HG03460 (cell line): Measurements from ENCODE around the gene CYP27C1.

Experiments
- ATAC-seq: cut with Tn5 transposase; IDR thresholded peaks from one replicate; pipeline ENCODE4 v1.9.1; 2021; ENCODE audit not compliant: unreplicated experiment

CYP27C1 gene

DNA sequence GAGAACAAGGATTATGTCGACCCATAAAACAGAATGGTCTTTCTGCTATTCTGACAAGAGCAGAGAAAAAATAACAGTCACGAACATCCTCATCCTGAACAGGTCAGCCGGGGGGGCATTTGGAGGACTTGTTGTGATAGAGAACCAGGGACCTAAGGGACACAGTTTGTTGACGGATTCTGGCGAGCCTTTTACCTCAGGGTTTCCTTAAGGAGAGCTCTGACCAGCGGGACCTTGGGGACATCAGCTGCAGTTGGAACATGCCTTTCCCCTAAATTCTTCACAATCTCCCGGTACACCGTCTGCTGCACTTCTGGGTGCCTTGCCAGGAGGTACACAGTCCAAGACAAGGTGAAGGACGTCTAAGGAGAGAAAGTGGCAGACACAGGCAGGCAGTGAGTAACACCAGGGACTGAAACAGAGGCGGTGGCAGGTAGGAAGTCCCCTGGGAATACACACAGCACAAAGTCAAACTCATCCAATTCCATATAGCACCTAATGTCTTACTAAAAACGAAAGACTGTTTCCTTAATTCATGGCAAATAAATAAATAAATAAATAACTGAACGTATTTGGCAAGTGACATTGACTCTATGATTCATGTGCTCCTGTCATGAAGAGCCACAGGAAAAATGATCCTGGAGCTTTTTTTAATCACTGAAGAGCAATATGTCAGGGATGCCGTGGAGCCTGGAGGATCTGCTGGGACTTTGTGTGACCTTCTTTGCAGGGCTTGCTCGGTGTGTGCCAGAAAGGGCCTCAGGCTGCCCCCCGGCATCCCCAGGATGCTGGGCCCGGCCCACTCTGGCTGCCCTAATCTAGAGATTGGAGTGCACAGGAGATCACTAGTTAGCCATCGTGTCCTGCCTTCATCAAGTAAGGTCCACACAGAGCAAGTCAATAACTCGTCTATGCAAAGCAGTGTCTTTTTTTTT is 24.7 kb downstream of the CYP27C1 start:
- ATAC-seq, result no peak

DNA sequence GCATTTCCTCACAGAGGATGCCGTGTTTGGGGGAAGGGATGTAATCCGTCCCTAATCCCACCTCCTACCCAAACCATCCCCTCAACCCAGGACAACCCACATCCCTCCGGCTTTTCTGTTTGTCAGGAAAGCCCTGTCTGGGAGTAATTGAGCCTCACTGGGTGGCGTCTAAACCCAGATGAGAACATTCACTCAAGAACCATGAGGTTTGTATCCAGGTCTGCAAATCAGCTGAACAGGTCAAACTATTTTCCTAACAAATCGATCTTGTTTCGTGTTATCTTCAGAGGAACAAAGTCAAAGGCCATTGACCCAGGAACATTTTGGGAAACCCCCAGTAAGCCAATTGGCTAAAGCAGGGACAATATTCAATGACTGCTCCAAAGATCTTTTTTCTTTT is 25.7 kb downstream of the CYP27C1 start:
- no peak for ATAC-seq

DNA sequence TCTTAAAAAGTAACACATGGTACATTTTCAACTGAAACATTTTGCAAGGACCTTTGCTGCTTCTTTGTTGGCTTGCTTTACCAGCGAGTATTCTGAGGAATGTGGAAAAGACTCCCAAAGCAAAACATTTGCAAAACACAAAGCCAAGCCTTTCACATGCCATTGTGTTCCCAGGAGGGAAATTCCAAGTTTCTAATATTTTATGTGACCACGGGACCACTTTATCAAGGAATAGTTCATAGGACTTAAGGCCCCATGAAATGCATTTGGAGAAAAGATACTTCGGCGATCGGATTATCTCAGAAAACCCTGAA is 26.2 kb downstream of the CYP27C1 start:
- no peak for ATAC-seq

DNA sequence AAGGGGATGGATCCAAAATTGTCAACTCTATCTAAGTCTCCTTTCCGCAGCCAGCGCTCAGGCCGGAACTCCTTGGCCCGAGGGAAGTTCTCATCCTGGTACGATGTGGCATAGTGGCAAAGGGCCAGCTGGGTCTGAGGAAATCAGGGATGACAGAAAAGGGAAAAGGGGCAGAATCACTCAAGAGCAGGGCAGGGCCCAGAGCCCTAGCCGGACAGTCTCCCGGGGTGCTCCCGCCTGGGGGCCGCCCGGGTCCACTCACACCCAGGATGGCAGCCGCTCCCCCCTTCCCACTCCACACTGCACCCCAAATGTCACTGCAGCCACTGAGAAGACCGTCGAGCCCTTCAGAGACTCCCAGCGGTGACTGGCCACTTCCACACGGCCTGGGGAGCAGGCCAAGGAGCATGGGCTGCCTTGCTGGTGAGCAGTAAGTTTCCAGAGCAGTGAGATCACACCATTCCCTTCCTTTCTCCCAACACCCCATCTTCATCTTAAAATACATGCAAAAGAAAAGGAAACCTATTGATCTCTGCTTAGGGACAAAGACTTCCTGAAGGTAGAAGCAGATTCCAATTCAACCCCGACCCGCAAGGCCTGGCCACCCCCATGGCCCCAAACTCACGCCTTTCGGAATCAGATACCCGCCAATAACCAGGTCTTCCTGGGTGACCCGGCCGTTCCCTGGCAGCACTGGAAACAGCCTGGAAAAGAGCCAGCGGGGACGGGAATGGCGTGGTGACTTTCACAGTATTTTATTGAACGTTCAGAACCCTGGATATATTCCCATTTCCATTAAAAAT is 26.7 kb downstream of the CYP27C1 start:
- no peak for ATAC-seq

DNA sequence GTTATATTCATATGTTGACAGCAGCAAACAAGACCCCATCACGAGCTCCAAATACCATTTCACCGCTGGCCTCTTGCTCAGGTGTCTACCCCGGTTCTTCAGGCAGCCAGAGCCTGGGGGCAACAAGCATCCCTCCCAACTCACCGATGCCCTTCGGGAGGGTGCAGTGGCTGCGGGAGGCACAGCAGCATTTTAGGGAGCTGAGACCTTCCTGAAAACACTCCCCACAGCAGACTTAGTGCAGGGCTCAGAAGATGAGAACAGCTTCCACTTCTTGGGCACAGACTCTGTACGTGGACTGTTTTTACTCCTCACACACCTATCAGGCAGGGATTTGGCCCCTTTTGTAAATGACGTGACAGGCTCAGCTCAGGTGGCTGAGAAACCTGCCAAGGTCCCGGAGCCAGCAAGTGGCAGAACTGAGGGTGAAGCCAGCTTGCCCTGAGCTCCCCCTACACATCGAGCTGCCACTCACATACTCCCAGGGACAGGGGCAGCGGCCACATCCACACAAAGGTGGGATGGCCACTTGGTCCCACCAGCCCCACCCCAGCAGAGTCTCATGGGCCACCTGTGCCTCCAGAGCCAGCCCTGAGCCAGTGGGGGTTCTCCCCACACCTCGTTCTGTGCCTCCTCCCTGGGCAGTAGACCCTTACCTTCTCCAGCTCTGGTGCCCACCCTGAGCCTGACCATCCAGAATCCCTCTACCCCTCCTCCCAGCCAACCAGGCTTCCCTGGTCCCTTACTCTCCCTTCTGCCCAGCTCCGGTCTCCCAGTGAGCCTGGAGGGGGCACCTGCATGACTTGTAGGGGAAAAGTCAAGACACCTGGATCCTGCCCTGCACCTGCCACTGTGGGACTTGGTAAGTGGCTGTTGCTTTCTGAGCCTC is 28.5 kb downstream of the CYP27C1 start:
- ATAC-seq, result no peak

DNA sequence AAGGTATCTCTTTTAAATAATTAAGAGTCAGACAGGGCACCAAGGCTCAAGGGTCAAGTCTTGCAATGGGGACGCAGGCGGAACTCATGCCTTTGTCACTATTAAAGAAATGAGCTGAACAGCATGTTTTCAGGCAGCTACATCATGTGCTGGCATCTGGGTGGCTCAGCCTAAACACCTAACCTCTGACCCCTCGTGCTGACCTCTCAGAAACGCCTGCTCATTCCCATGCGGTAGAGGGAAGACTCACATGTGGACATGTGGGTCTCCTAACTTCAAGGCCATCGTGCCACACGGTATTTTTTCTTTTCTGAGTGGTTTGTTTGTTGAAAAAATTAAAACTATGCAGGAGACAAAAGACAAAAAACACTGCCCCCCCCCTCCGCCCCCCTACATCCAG is 31.3 kb downstream of the CYP27C1 start:
- no peak for ATAC-seq

DNA sequence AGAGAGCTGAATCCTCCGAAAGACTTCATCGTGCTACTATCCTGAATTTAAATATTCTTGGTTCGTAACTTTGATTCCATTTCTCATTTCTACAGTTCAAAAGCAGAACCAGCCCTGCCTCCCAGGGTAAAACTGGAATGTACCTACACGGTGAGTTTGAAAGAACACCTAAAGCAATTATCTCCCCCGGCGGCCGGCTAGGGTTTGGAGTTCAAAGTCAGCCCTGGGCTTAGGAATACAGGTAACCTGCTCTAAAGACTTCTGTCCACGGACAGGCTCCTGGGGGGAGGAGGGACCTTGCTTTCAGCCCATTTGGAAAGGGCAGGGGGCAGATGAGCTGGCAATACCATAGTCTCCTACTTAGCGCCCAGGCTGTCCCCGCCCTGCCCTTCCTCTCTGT is 32.3 kb downstream of the CYP27C1 start:
- ATAC-seq, result no peak

DNA sequence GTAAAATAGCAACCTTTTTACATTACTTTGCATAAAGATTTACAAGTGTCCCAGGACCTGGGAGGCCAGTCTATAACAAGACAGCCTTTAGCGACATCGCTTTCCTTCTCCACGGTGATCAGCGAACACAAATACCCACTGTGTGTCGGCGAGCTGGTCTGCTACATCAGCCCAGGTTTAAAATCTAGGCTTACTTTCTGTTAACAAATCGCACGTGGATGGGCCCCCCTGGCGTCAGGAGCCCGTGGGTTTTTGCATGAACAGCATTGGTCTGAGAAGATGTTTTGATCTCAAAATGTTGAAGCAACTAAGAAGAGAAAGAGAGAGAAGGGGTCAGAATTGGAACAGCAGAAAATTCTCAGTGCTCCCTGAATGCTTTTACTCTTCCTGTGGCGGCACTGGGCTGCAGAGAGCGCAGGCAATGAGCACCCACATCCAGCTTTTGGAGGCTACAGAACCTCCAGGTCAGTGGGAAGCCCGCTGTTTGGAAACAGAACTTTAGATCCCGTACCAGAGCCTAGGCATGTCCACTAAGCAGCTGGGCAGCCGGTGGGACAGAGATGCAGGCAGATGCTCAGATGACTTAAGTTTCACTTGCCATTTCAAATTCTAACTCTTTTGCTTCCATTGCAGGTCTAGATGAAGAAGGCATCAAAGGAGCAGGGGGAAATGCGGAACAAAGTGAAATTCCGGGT is 32.9 kb downstream of the CYP27C1 start:
- no peak for ATAC-seq

DNA sequence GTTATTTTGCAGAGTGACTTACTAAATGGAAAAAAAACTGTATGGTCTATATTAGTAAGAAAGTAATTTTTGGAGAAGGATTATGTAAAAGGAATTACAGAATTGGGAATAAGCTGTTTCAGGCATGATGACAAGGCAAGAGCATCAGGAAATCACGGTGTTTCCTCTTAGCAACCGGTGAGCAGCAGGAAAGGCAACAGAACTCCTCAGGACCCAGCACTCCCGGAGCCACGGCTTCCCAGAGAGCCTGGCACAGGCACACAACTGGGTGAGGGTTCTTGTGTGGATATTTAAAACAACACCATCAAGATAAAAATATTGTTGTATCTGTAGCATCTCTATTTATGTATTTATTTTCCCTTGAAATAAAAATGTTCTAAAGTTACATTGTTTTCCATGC is 34.4 kb downstream of the CYP27C1 start:
- ATAC-seq, result no peak

DNA sequence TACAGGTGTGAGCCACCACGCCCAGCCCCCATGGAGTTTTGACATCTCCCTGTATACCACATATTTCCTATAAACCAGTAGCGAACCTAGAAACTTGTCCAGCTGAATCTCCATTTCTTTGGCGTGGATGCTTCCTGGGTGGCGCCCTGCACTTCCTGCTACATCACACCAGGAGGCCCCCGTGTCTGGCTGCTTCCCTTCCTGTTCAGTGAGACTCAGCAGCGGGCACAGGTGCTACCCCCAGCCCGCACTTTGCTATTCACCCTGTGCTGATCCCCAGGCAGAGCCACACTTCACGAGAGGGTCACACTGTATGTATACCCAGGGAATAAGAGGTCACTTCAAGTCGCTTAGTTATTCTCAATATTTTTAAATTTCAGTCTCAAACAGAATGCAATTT is 35.0 kb downstream of the CYP27C1 start:
- ATAC-seq, result no peak

DNA sequence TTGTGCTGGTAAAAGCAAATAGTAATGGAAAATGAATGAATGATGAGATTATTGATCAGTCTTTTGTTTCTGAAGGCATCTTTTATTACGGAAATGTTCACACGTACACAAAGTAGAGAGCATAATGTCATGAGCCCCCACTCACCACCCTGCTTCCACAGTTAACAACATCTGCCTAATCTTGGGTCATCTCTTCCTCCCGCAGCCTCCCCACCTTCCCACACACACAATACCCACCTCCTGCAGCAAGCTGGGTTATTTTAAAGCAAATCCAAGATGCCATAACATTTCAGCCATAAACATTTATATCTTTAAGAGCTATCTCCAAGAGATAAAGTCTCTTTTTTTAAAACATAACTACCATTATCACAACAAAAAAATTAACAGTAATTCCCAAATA is 36.3 kb downstream of the CYP27C1 start:
- no peak for ATAC-seq

DNA sequence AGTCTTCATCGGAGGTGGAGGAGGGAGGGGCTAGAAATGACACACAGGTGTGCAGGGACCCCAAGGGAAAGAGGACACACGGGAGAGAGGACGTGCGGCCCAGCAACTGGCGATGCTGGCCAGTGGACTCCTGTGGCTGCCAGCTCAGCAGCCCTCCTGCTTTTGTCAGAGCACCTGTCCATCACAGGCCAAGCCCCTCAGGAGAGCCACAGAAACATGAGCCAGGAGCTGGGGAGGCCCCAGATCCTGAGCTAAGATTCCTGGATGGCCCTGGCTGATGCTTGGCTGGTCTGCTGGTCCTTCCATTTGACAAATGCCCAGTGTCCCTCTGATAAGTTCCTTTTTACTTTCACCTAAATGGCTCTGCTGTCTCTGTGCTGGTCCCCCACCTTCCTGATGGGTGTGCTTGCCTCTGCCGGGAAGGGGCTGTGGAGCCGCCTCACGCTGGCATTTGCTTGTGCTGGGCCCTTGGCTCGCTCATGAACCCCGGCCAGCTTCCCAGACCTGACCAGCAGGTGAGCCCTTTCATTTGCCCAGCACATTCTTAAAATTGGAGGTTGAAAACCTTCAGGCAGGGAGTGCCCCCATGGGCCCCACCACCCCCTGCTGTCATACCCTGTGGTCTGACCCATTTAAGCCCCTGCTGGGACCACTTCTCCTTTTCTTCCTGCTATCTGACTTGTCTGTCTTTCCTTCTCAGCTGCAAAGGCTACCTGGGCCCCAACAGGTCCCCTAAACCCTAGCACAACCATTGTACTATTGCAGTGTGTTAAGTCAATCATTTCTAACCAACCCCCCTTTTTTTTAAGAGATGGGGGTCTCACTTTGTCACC is 37.3 kb downstream of the CYP27C1 start:
- no peak for ATAC-seq

DNA sequence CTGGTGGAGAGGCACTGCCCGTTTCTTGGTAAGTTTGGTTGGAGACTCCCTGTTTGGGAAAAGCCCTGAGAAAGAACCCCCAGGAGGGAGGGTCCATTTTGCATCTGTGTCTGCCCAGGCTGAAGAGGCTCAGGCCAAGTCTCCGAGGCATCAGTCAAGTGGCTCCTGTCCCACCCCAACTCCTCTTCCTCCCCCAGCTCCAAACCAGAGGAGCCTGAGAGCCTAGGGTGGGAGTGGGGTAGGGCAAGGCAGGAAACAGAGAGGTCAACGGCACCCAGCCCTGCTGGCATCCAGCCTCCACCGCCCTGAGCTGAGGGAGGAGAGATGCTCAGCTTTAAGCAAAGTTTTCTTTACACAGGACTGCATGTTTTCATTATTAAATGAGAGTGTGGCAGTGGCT is 38.2 kb downstream of the CYP27C1 start:
- no peak for ATAC-seq

DNA sequence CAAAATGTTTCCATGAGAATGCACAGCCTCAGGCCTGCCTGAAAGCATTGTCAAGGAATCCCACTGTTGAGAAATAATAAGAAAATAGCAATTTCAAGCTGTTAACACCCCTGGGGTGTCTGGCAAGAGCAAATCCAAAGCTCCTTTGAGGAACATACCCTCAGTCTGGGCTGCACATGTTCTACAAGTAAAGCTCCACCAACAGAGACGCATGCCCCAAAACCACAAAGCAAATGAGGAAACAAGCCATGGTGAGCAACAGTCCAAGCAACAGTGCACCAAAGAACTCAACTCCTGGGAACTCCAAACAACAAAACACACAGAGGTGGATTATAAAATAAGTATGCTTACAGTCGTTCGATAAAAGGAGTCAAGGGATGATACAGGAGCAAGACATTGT is 40.3 kb downstream of the CYP27C1 start:
- ATAC-seq, result no peak

DNA sequence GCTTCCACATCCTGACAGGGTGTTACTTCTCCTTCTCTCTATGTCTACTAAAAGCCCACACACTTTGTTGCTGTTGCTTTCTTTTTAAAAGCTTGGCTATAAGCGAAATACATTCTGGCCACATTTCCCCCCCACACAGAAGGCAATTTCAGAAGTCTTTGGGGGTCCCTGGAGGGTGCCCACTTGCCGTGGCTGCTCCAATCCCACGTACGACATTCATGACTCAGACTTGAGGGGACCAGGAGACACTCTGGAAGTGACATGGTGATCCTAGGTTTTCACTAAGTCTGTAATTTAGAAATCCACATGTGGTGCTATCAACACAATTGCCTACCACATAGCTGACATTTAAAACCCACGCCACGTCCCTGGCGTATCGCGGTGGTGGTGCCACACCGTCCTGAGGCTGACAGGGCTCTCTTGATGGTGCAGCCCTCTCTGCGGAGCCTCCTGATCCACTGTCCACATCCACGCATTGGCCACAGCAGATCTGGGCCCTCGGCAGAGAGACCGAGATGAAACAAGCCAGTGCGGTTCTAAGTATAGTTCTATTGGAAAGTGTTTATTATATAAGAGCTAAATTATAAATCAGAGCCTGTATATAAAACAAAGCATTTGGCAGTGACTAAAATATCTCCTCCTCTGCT is 42.4 kb downstream of the CYP27C1 start:
- no peak for ATAC-seq

DNA sequence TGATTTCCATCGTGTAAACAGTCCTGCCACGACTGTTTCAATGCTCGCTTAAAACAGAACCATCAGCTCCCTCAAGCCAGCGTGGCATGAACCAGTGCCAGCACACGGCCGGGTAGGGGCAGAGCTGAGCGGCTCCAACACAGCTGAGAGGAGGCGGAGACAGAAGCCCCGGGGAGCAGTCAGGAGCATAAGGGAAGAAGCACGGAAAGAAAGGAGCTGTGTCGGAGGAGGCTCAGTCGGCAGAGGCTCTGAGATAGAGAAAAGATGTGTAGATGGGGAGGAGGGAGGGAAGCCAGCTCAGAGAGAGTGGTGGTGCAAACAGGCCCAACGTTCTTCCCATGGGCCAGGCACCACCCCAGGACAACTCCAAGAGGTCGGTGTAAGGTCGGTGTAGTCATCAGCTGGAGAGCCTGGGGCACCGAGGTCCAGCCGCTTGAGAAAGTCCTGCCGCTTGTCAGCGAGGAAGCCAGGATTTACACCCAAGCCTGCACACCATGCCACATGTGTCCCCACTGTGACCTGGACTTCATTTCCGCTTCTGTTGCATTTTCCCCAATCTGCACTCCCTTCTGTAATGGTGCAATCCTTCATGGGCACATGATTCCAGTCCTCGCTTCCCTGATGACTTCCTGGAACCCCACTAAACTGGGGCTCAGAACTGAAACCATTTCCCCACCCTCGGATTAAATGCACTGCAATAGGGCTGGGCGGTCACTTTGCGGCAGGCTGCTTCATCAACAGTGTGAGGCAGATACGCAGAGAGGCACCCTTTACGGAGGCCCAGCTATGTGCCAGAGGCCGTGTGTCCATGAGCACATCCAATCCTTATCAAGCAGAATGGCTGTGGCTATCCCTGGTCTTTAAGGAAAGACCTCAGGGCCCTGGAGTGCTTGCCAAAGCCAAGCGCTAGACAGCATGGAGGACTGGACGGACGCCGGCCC is 43.5 kb downstream of the CYP27C1 start:
- ATAC-seq, result no peak

DNA sequence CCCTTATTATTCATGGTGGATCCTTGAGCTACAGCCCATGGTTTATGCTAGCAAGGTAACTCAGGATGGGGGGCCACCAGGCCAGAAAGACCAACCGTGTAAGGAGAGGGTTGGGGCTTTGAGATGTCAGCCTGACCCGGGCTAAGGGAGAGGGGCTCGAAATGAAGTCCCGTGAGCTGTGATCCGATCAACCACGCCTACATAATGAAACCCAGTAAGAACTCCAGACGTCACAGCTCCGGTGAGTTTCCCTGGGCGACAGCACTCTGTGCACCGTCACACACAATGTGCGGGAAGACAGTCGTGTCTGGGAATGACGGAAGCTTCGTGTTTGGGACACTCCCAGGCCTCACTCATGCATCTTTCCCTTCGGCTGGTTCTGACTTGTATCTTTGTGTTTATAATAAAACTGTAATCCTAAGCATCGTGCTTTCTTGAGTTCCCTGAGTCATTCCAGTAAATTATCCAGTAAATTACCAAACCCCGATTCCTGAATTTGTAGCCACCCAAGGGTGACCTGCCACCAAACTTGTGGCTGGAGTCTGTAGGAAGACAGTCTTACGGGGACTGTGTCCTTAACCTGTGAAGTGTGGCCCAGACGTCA is 44.2 kb downstream of the CYP27C1 start:
- no peak for ATAC-seq
